IPS-18c (cell line): ENCODE data around the gene RBMY1E.
"Not testable (repeated sequence)": the region's sequence is repeated elsewhere in the genome, so short reads cannot be mapped to it uniquely, and the experiment has no call there.

ENCODE experiments used
- H3K4me3 ChIP-seq: 2 replicates; pipeline ENCODE4 v1.7.0; 2013; ENCODE audit warnings: low read depth, mild to moderate bottlenecking, low read length, moderate library complexity; ENCODE audit not compliant: insufficient read depth
- H3K9me3 ChIP-seq: one replicate; pipeline ENCODE4 v1.6.1; 2013; ENCODE audit warnings: mild to moderate bottlenecking, low read length, moderate library complexity; ENCODE audit not compliant: control insufficient read depth, insufficient read depth

RBMY1E gene

DNA sequence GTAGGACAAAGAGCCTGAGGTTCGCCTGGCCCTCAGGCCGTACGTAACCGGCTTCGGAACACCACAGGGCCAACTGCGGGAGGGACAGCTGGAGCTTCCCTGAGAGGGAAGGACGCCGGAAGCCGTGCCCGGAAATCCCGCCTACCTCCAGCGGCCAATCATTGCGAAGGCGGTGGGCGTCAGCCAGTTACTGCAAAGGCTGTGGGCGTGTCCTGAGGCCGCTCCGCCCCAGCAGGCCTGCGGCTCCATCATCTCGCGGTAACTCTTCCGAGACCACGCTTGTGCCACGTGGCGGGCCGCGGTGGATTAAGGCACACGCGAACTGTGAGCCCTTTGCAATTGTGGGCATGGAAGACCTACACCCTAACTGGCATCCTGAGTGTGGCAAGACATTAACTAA, at the start of gene RBMY1E:
RBMY1E (minus strand) TSS at position 101 of the 400 bp plus-strand sequence. CDS start 1,978 bp downstream, outside the sequence.
- not testable (repeated sequence) for H3K4me3 ChIP-seq, H3K9me3 ChIP-seq

DNA sequence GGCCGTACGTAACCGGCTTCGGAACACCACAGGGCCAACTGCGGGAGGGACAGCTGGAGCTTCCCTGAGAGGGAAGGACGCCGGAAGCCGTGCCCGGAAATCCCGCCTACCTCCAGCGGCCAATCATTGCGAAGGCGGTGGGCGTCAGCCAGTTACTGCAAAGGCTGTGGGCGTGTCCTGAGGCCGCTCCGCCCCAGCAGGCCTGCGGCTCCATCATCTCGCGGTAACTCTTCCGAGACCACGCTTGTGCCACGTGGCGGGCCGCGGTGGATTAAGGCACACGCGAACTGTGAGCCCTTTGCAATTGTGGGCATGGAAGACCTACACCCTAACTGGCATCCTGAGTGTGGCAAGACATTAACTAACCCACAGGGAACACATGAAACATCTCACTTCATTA, 23.4 kb downstream of the RBMY1E start, which contains the start of gene RBMY1D:
RBMY1D (minus strand) TSS at position 101 of the 400 bp plus-strand sequence. CDS start 2,013 bp downstream, outside the sequence.
- not testable (repeated sequence) for H3K9me3 ChIP-seq, H3K4me3 ChIP-seq

DNA sequence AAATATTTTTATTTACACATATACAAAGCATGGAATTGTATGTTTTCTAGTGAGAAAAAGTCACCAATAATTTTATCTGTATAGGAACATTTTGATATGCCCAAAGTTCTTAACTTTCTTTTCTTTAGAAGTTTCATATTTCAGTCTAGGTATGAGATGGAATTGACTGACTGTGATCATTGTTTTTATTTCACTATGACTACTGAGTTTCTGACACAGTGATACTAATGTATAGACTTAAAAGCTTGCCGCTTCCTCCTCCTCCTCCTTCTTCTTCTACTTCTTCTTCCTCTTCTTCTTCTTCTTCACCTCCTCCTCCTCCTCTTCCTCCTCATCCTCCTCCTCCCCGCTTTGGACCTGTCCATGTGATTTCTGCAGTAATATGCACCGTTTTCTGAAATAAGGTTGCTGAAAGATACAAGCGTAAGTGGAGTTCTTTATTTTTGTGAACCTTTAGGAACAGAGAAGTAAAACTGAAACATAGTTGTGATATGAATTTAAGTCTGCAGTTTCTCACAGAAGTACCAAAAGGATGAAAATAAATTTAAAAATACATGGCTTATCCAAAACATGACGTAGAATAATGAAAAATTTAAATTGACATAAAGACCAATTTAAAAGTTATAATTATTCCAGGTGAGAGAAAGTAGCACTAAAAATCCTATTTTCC, 48.3 kb downstream of the RBMY1E start:
- H3K9me3 ChIP-seq, H3K4me3 ChIP-seq: not testable (repeated sequence)
